H1 (cell line): ENCODE data around the gene METTL21A. TPM values are rescaled to one million over a fixed set of nuclear protein-coding genes. Genes with fewer than 3 reads are reported as not detected.

ENCODE experiments used
- CHD7 ChIP-seq: fragments of 300-600 bp; sonication (generic); IDR thresholded peaks from 2 replicates; pipeline ENCODE4 v1.7.1; 2012; ENCODE audit warnings: low read length, moderate library complexity, mild to moderate bottlenecking, inconsistent platforms; ENCODE audit not compliant: insufficient replicate concordance
- JUN ChIP-seq: IDR thresholded peaks from 2 replicates; pipeline ENCODE4 v1.6.1; 2011; ENCODE audit warnings: low read depth, mild to moderate bottlenecking, improper control_type of control experiment, low read length
- KDM1A ChIP-seq: fragments of 200-600, 300-600 bp; sonication (generic); IDR thresholded peaks from 2 replicates; pipeline ENCODE4 v1.7.1; 2016; ENCODE audit warnings: mild to moderate bottlenecking, low read length, borderline replicate concordance
- KDM4A ChIP-seq: IDR thresholded peaks from one replicate; pipeline ENCODE4 v1.7.1; 2012; ENCODE audit warnings: low read depth, mild to moderate bottlenecking, moderate library complexity, low read length, inconsistent platforms; ENCODE audit not compliant: severe bottlenecking
- KDM5A ChIP-seq: fragments of 200-600 bp; IDR thresholded peaks from 2 replicates; pipeline ENCODE4 v1.7.1; 2012; ENCODE audit warnings: mild to moderate bottlenecking, low read length, inconsistent platforms, mixed read lengths
- SAP30 ChIP-seq: fragments of 300-600 bp; sonication (generic); IDR thresholded peaks from 2 replicates; pipeline ENCODE4 v1.7.1; 2012; ENCODE audit warnings: low read length, moderate library complexity, mild to moderate bottlenecking, inconsistent platforms; ENCODE audit not compliant: insufficient read depth, insufficient replicate concordance
- SP2 ChIP-seq: IDR thresholded peaks from 2 replicates; pipeline ENCODE4 v1.6.1; 2012; ENCODE audit warnings: mild to moderate bottlenecking, low read length, inconsistent platforms
- SP4 ChIP-seq: IDR thresholded peaks from 2 replicates; pipeline ENCODE4 v1.6.1; 2012; ENCODE audit warnings: low read length, inconsistent platforms
- SRF ChIP-seq: IDR thresholded peaks from 2 replicates; pipeline ENCODE4 v1.6.1; 2011; ENCODE audit warnings: mild to moderate bottlenecking, low read depth, low read length, moderate library complexity
- TAF7 ChIP-seq: optimal IDR thresholded peaks from 2 replicates; pipeline ENCODE3; 2011; ENCODE audit warnings: low read depth, mild to moderate bottlenecking, inconsistent platforms, low read length, moderate library complexity, borderline replicate concordance
- polyA plus RNA-seq, 7 experiments: library from polyadenylated mRNA; depleted of rRNA in 3 of 7; stranded (reverse) in 5 of 7; unstranded in 2 of 7; fragments of >200 nt in 5 of 7; fragments of 200-250 nt in 2 of 7; gene quantifications; 1 replicate in 5 of 7; 2 replicates in 1 of 7; 4 replicates in 1 of 7; pipeline versions ENCODE4 v1.2.1 to v1.2.3, GENCODE V29; 2011 to 2013; ENCODE audit warnings: missing spikeins in 2 of 7, mixed read lengths in 2 of 7
- total RNA-seq: library from RNA; stranded (reverse); fragmentation: NEBNext Ultra II Directional; extraction: Animal tissue kit (Norgen Biotek cat#: 25700); gene quantifications from 2 replicates; pipeline ENCODE4 v1.2.1, GENCODE V29; 2021

The METTL21A gene
- total and polyA plus RNA-seq, 2 of the 8 experiments (the other 6 are each of a cell fraction or from before 2014, with no cell fraction given): 36.2 to 55.0 TPM

GRCh38 chr2:207624185-207625013, 795 bp downstream of the METTL21A start (continued):
- TF ChIP-seq CHD7: no peak
- no peak for TF ChIP-seq KDM1A
- TF ChIP-seq JUN: no peak
- no peak for TF ChIP-seq SAP30
- TF ChIP-seq SP2: no peak
- TF ChIP-seq SRF: no peak
- TF ChIP-seq KDM4A: no peak
- no peak for TF ChIP-seq SP4
- no peak for TF ChIP-seq KDM5A
- peak; percentile 59 for TF ChIP-seq TAF7
